Measurements from ENCODE around the gene DHODH. TPM values are rescaled to one million over a fixed set of nuclear protein-coding genes. Genes with fewer than 3 reads are reported as not detected.
"Not testable (repeated sequence)": the region's sequence is repeated elsewhere in the genome, so short reads cannot be mapped to it uniquely, and the experiment has no call there.

DHODH gene
- total and polyA plus RNA-seq, 2 of the 4 experiments (the other 2 are of a cell fraction), result 3.2 to 4.1 TPM

DNA sequence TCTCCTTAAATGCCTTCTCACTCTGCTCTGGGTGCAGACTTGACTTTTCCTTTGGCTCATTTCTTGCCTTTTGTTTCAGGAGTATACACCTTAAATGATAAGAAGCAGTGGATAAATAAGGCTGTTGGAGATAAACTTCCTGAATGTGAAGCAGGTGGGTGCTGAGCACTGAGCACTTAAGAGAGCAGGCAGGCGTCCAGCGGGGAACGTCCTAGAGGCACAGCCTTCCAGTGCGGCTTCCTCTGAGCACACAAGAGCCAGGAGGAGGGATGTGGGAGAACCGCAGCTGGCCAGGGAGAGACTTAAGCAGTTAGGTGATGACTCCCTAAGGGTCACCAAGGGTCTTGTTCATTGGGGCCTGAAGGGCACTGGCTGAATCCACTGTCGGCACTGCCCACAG lies 48.8 kb downstream of the DHODH start:
- H4K20me1 ChIP-seq (ENCODE audit: insufficient read depth, low read length); H2BK120ac ChIP-seq (ENCODE audit: low read depth, low read length); H3K4ac ChIP-seq (ENCODE audit: low read depth, low read length); H2BK15ac ChIP-seq (ENCODE audit: low read depth, low read length); dilution Hi-C loops (cut with HindIII; ENCODE audit: low sequenced_read_pairs, unreplicated experiment); H3K4me3 ChIP-seq (ENCODE audit: insufficient read depth, low read depth, low read length); H2AK9ac ChIP-seq (replicated peaks; ENCODE audit: low read depth, low read length, poor library complexity); H3K9me1 ChIP-seq (ENCODE audit: insufficient read depth, low read length); H4K91ac ChIP-seq (ENCODE audit: insufficient read depth, low read depth, low read length); H3K18ac ChIP-seq (ENCODE audit: low read depth, low read length); H3K9me3 ChIP-seq (ENCODE audit: control insufficient read depth, insufficient read depth, low read length); intact Hi-C loops (cut with micrococcal nuclease); H2AK5ac ChIP-seq (ENCODE audit: low read depth, low read length); H2BK5ac ChIP-seq (ENCODE audit: low read depth, low read length, poor library complexity, severe bottlenecking); H3K79me1 ChIP-seq (ENCODE audit: low read depth in 1 of 2, low read length in 2 of 2); H2BK20ac ChIP-seq (ENCODE audit: low read depth, low read length); H3K23ac ChIP-seq (ENCODE audit: low read depth, low read length); H4K5ac ChIP-seq (ENCODE audit: low read depth, low read length); CTCF ChIA-PET; H2AFZ ChIP-seq (replicated peaks; ENCODE audit: low read length, poor library complexity); H3K4me1 ChIP-seq (ENCODE audit: control insufficient read depth, insufficient read depth, low read length); H4K8ac ChIP-seq (ENCODE audit: low read depth in 2 of 2, low read length in 2 of 2); BruUV-seq (replicated peaks); POLR2A ChIA-PET (ENCODE audit: unreplicated experiment); DNase-seq; ATAC-seq (ENCODE audit: low read depth); H3K9ac ChIP-seq (ENCODE audit: low read depth, low read length); H3K14ac ChIP-seq (replicated peaks; ENCODE audit: low read depth, low read length); H3K27ac ChIP-seq (ENCODE audit: insufficient read depth, low read length); H3K4me2 ChIP-seq (ENCODE audit: low read depth, low read length); H3K36me3 ChIP-seq (ENCODE audit: control insufficient read depth, insufficient read depth, low read length); H3K56ac ChIP-seq (ENCODE audit: extremely low read depth, insufficient read depth, low read length); H3K27me3 ChIP-seq (ENCODE audit: control insufficient read depth, insufficient read depth, low read length); in situ Hi-C loops (cut with MboI; ENCODE audit: low sequenced_read_pairs): not testable (repeated sequence)
- no CpG with 5 or more reads among the region's 6 CpGs for WGBS, 2 experiments (ENCODE audit: extremely low coverage in 2 of 2, insufficient read length in 1 of 2)

DNA sequence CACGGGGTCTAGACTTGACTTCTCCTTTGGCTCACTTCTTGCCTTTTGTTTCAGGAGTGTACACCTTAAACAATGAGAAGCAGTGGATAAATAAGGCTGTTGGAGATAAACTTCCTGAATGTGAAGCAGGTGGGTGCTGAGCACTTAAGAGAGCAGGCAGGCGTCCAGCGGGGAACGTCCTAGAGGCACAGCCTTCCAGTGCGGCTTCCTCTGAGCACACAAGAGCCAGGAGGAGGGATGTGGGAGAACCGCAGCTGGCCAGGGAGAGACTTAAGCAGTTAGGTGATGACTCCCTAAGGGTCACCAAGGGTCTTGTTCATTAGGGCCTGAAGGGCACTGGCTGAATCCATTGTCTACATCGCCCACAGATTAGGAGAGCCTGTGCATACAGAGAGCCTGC lies 50.5 kb downstream of the DHODH start:
- ATAC-seq (ENCODE audit: low read depth); in situ Hi-C loops (cut with MboI; ENCODE audit: low sequenced_read_pairs); H2AK9ac ChIP-seq (replicated peaks; ENCODE audit: low read depth, low read length, poor library complexity): not testable (repeated sequence)

More for the DNA sequence above, 50.5 kb downstream of the DHODH start:
- H2AFZ ChIP-seq (replicated peaks; ENCODE audit: low read length, poor library complexity); H3K36me3 ChIP-seq (ENCODE audit: control insufficient read depth, insufficient read depth, low read length); intact Hi-C loops (cut with micrococcal nuclease); H3K56ac ChIP-seq (ENCODE audit: extremely low read depth, insufficient read depth, low read length); H2BK20ac ChIP-seq (ENCODE audit: low read depth, low read length); H4K91ac ChIP-seq (ENCODE audit: insufficient read depth, low read depth, low read length); H3K9ac ChIP-seq (ENCODE audit: low read depth, low read length); H3K9me3 ChIP-seq (ENCODE audit: control insufficient read depth, insufficient read depth, low read length); H3K14ac ChIP-seq (replicated peaks; ENCODE audit: low read depth, low read length); H3K23ac ChIP-seq (ENCODE audit: low read depth, low read length); H3K4me1 ChIP-seq (ENCODE audit: control insufficient read depth, insufficient read depth, low read length); H2BK120ac ChIP-seq (ENCODE audit: low read depth, low read length); H3K4me2 ChIP-seq (ENCODE audit: low read depth, low read length); H3K18ac ChIP-seq (ENCODE audit: low read depth, low read length); H3K4me3 ChIP-seq (ENCODE audit: insufficient read depth, low read depth, low read length); CTCF ChIA-PET; dilution Hi-C loops (cut with HindIII; ENCODE audit: low sequenced_read_pairs, unreplicated experiment); H2AK5ac ChIP-seq (ENCODE audit: low read depth, low read length); H3K27me3 ChIP-seq (ENCODE audit: control insufficient read depth, insufficient read depth, low read length); DNase-seq; H3K27ac ChIP-seq (ENCODE audit: insufficient read depth, low read length); H3K9me1 ChIP-seq (ENCODE audit: insufficient read depth, low read length); H3K4ac ChIP-seq (ENCODE audit: low read depth, low read length); H2BK15ac ChIP-seq (ENCODE audit: low read depth, low read length); H3K79me1 ChIP-seq (ENCODE audit: low read depth in 1 of 2, low read length in 2 of 2); H4K8ac ChIP-seq (ENCODE audit: low read depth in 2 of 2, low read length in 2 of 2); BruUV-seq (replicated peaks); POLR2A ChIA-PET (ENCODE audit: unreplicated experiment); H2BK5ac ChIP-seq (ENCODE audit: low read depth, low read length, poor library complexity, severe bottlenecking); H4K5ac ChIP-seq (ENCODE audit: low read depth, low read length); H4K20me1 ChIP-seq (ENCODE audit: insufficient read depth, low read length): not testable (repeated sequence)
- WGBS, 2 experiments (ENCODE audit: extremely low coverage in 2 of 2, insufficient read length in 1 of 2), result no CpG with 5 or more reads among the region's 7 CpGs
